SK-N-SH treated with all-trans-retinoic acid at 6 μM for 48 hours (cell line): Measurements from ENCODE around the gene ADAMTS13.

Experiments
- ARNTL ChIP-seq: fragments of 450-650 bp; formaldehyde crosslinking; IDR thresholded peaks from 2 replicates; pipeline ENCODE4 v1.5.0; 2020; ENCODE audit warnings: low read depth, mild to moderate bottlenecking, moderate library complexity, borderline replicate concordance
- BACH2 ChIP-seq: fragments of 250-450 bp; sonication (Bioruptor Pico); IDR thresholded peaks from 2 replicates; pipeline ENCODE4 v1.9.0; 2021; ENCODE audit warnings: mild to moderate bottlenecking, borderline replicate concordance
- ISL1 ChIP-seq: fragments of 250-450 bp; sonication (Bioruptor Pico); IDR thresholded peaks from 2 replicates; pipeline ENCODE4 v2.1.2; 2022; ENCODE audit warnings: mild to moderate bottlenecking, moderate library complexity
- PPARA ChIP-seq: fragments of 250-450 bp; sonication (Bioruptor Pico); IDR thresholded peaks from 2 replicates; pipeline ENCODE4 v1.5.0; 2020; ENCODE audit warnings: mild to moderate bottlenecking, borderline replicate concordance
- RARB ChIP-seq: fragments of 250-450 bp; sonication (Bioruptor Pico); IDR thresholded peaks from 2 replicates; pipeline ENCODE4 v1.8.0; 2021; ENCODE audit warnings: mild to moderate bottlenecking, moderate library complexity
- ZFP3 ChIP-seq: fragments of 250-450 bp; sonication (Bioruptor Pico); IDR thresholded peaks from 2 replicates; pipeline ENCODE4 v1.5.0; 2020; ENCODE audit warnings: mild to moderate bottlenecking, moderate library complexity

GRCh38 chr9:133424187-133424586 lies 2.0 kb downstream of the ADAMTS13 start:
- TF ChIP-seq PPARA (no peak), BACH2 (CRISPR knock-in tag) (no peak), ZFP3 (CRISPR knock-in tag) (no peak), ARNTL (no peak), RARB (no peak), ISL1 (CRISPR knock-in tag) (no peak)
